ENCODE results near the gene SPOCK1.

The SPOCK1 gene

GRCh38 chr5:137488516-137488915 lies 10.6 kb downstream of the SPOCK1 start:
- no peak for TF ChIP-seq TAF1 (IDR thresholded peaks at IDR 0.05; ENCODE audit: borderline replicate concordance, insufficient read depth, low read length)
- TF ChIP-seq POLR2AphosphoS5 (IDR thresholded peaks at IDR 0.05; ENCODE audit: low read depth, low read length), result no peak
- TF ChIP-seq REST (IDR thresholded peaks at IDR 0.05; ENCODE audit: insufficient read depth in 1 of 2, low read depth in 2 of 2, low read length in 2 of 2), result no peak
- no peak for TF ChIP-seq FOXP2 (optimal IDR thresholded peaks at IDR 0.05; ENCODE audit: borderline replicate concordance, extremely low read depth, extremely low read length, insufficient read depth)
- no peak for TF ChIP-seq SIN3A (IDR thresholded peaks at IDR 0.05; ENCODE audit: borderline replicate concordance, insufficient read depth, low read length)

- TF ChIP-seq TAF1 (IDR thresholded peaks at IDR 0.05; ENCODE audit: borderline replicate concordance, insufficient read depth, low read length) (no peak), POLR2AphosphoS5 (IDR thresholded peaks at IDR 0.05; ENCODE audit: low read depth, low read length) (no peak), FOXP2 (optimal IDR thresholded peaks at IDR 0.05; ENCODE audit: borderline replicate concordance, extremely low read depth, extremely low read length, insufficient read depth) (no peak), SIN3A (IDR thresholded peaks at IDR 0.05; ENCODE audit: borderline replicate concordance, insufficient read depth, low read length) (no peak), REST (IDR thresholded peaks at IDR 0.05; ENCODE audit: insufficient read depth in 1 of 2, low read depth in 2 of 2, low read length in 2 of 2) (no peak)
Measured at GRCh38 chr5:137487600-137487999, 11.5 kb downstream of the SPOCK1 start.

GRCh38 chr5:137486707-137487106 lies 12.4 kb downstream of the SPOCK1 start:
- TF ChIP-seq TAF1 (IDR thresholded peaks at IDR 0.05; ENCODE audit: borderline replicate concordance, insufficient read depth, low read length) (no peak), POLR2AphosphoS5 (IDR thresholded peaks at IDR 0.05; ENCODE audit: low read depth, low read length) (no peak), SIN3A (IDR thresholded peaks at IDR 0.05; ENCODE audit: borderline replicate concordance, insufficient read depth, low read length) (no peak), REST (IDR thresholded peaks at IDR 0.05; ENCODE audit: insufficient read depth in 1 of 2, low read depth in 2 of 2, low read length in 2 of 2) (no peak), FOXP2 (optimal IDR thresholded peaks at IDR 0.05; ENCODE audit: borderline replicate concordance, extremely low read depth, extremely low read length, insufficient read depth) (no peak)

GRCh38 chr5:137481596-137481995 lies 17.5 kb downstream of the SPOCK1 start:
- no peak for TF ChIP-seq FOXP2 (optimal IDR thresholded peaks at IDR 0.05; ENCODE audit: borderline replicate concordance, extremely low read depth, extremely low read length, insufficient read depth)
- TF ChIP-seq POLR2AphosphoS5 (IDR thresholded peaks at IDR 0.05; ENCODE audit: low read depth, low read length), result no peak
- no peak for TF ChIP-seq SIN3A (IDR thresholded peaks at IDR 0.05; ENCODE audit: borderline replicate concordance, insufficient read depth, low read length)
- TF ChIP-seq TAF1 (IDR thresholded peaks at IDR 0.05; ENCODE audit: borderline replicate concordance, insufficient read depth, low read length), result no peak
- TF ChIP-seq REST (IDR thresholded peaks at IDR 0.05; ENCODE audit: insufficient read depth in 1 of 2, low read depth in 2 of 2, low read length in 2 of 2), result no peak

- TF ChIP-seq FOXP2 (optimal IDR thresholded peaks at IDR 0.05; ENCODE audit: borderline replicate concordance, extremely low read depth, extremely low read length, insufficient read depth), result no peak
- no peak for TF ChIP-seq REST (IDR thresholded peaks at IDR 0.05; ENCODE audit: insufficient read depth in 1 of 2, low read depth in 2 of 2, low read length in 2 of 2)
- TF ChIP-seq TAF1 (IDR thresholded peaks at IDR 0.05; ENCODE audit: borderline replicate concordance, insufficient read depth, low read length), result no peak
- TF ChIP-seq SIN3A (IDR thresholded peaks at IDR 0.05; ENCODE audit: borderline replicate concordance, insufficient read depth, low read length), result no peak
- TF ChIP-seq POLR2AphosphoS5 (IDR thresholded peaks at IDR 0.05; ENCODE audit: low read depth, low read length), result no peak
Measured at GRCh38 chr5:137478043-137478442, 21.1 kb downstream of the SPOCK1 start.
